HL-60 (cell line): ENCODE results near the gene DISP3.

Experiments used
- DNase-seq, 2 experiments: peaks; one replicate each; pipeline ENCODE4 v3.0.0-alpha.2; 2010 to 2020; ENCODE audit warnings: low read depth in 1 of 2, low spot score in 1 of 2
- H3K27ac ChIP-seq: fragments of 250-450 bp; sonication (Bioruptor Pico); replicated peaks from 2 replicates; pipeline ENCODE4 v1.5.1; 2020; ENCODE audit warnings: mild to moderate bottlenecking, moderate library complexity
- H3K27me3 ChIP-seq: fragments of 250-450 bp; sonication (Bioruptor Pico); 2 replicates; pipeline ENCODE4 v1.5.1; 2021; ENCODE audit warnings: mild to moderate bottlenecking, moderate library complexity; ENCODE audit not compliant: insufficient read depth, poor library complexity, severe bottlenecking
- H3K4me3 ChIP-seq: replicated peaks from 2 replicates; pipeline ENCODE4 v1.5.1; 2011; ENCODE audit warnings: mild to moderate bottlenecking, control low read depth, low read length; ENCODE audit not compliant: insufficient read depth
- GABPA ChIP-seq: IDR thresholded peaks from 2 replicates; pipeline ENCODE4 v1.6.1; 2012; ENCODE audit warnings: low read depth
- POLR2AphosphoS5 ChIP-seq: IDR thresholded peaks from 2 replicates; pipeline ENCODE4 v1.6.1; 2012; ENCODE audit warnings: low read depth
- SPI1 ChIP-seq: IDR thresholded peaks from 2 replicates; pipeline ENCODE4 v1.6.1; 2012; ENCODE audit warnings: low read depth, mild to moderate bottlenecking, borderline replicate concordance
- TF ChIP-seq, protein P1 (sequence below): IDR thresholded peaks from 2 replicates; pipeline ENCODE4 v1.6.1; 2012; ENCODE audit warnings: low read depth; ENCODE audit not compliant: insufficient replicate concordance
- TF ChIP-seq, protein P2 (sequence below): IDR thresholded peaks from one replicate; pipeline ENCODE4 v1.5.1; 2011; ENCODE audit warnings: low read length, control low read depth, inconsistent platforms; ENCODE audit not compliant: insufficient read depth

The DISP3 gene

GRCh38 chr1:11559591-11559970 lies 80.6 kb downstream of the DISP3 start:
- no peak for DNase-seq
- H3K27me3 ChIP-seq = peaks cover 5% of the 10 kb centered on the region
- H3K4me3 ChIP-seq = no peak overlapping the region
- no peak overlapping the region for H3K27ac ChIP-seq
- TF ChIP-seq GABPA (no peak), SPI1 (no peak), POLR2AphosphoS5 (no peak)
- TF ChIP-seq, protein P1, sequence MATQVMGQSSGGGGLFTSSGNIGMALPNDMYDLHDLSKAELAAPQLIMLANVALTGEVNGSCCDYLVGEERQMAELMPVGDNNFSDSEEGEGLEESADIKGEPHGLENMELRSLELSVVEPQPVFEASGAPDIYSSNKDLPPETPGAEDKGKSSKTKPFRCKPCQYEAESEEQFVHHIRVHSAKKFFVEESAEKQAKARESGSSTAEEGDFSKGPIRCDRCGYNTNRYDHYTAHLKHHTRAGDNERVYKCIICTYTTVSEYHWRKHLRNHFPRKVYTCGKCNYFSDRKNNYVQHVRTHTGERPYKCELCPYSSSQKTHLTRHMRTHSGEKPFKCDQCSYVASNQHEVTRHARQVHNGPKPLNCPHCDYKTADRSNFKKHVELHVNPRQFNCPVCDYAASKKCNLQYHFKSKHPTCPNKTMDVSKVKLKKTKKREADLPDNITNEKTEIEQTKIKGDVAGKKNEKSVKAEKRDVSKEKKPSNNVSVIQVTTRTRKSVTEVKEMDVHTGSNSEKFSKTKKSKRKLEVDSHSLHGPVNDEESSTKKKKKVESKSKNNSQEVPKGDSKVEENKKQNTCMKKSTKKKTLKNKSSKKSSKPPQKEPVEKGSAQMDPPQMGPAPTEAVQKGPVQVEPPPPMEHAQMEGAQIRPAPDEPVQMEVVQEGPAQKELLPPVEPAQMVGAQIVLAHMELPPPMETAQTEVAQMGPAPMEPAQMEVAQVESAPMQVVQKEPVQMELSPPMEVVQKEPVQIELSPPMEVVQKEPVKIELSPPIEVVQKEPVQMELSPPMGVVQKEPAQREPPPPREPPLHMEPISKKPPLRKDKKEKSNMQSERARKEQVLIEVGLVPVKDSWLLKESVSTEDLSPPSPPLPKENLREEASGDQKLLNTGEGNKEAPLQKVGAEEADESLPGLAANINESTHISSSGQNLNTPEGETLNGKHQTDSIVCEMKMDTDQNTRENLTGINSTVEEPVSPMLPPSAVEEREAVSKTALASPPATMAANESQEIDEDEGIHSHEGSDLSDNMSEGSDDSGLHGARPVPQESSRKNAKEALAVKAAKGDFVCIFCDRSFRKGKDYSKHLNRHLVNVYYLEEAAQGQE = no peak
- TF ChIP-seq, protein P2, sequence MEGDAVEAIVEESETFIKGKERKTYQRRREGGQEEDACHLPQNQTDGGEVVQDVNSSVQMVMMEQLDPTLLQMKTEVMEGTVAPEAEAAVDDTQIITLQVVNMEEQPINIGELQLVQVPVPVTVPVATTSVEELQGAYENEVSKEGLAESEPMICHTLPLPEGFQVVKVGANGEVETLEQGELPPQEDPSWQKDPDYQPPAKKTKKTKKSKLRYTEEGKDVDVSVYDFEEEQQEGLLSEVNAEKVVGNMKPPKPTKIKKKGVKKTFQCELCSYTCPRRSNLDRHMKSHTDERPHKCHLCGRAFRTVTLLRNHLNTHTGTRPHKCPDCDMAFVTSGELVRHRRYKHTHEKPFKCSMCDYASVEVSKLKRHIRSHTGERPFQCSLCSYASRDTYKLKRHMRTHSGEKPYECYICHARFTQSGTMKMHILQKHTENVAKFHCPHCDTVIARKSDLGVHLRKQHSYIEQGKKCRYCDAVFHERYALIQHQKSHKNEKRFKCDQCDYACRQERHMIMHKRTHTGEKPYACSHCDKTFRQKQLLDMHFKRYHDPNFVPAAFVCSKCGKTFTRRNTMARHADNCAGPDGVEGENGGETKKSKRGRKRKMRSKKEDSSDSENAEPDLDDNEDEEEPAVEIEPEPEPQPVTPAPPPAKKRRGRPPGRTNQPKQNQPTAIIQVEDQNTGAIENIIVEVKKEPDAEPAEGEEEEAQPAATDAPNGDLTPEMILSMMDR = no peak

DNA sequence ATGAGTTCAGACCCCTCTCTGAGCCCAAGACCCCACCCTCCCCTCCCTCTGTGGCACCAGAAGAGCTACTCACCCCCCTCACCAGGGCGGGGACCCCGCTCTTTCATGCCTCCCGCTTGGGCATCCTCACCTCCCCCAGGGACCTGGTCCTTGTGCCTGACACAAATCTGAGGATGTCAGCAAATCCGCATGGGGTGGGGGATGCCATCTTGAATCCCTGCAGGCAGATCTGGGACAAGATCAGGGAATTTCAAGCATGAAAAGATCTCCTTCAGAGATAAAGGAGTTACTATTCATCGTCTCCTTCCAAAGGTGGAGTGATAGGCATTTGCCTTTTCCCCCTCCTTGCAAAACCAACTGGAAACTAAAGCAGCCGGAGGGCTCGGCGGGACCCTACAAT lies 81.1 kb downstream of the DISP3 start:
- peaks cover 5% of the 10 kb centered on the region for H3K27me3 ChIP-seq
- H3K4me3 ChIP-seq = no peak overlapping the region
- TF ChIP-seq, protein P2 = no peak
- TF ChIP-seq POLR2AphosphoS5 (no peak), GABPA (no peak), SPI1 (no peak)
- TF ChIP-seq, protein P1 = no peak
- H3K27ac ChIP-seq = no peak overlapping the region
- no peak for DNase-seq

DNA sequence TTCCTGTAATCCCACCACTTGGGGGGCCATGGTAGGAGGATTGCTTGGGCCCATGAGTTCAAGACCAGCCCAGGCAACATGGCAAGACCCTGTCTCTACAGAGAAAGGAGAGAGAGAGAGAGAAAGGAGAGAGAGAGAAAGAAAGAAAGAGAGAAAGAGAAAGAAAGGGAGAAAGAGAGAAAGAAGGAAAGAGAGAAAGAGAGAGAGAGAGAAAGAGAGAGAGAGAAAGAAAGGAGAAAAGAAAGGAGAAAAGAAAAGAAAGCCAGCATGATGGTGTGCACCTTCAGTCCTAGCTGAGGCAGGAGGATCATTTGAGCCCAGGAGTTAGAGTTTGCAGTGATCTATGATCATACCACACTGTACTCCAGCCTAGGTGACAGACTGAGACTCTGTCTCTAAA lies 82.8 kb downstream of the DISP3 start:
- H3K27ac ChIP-seq = no peak overlapping the region
- peaks cover 5% of the 10 kb centered on the region for H3K27me3 ChIP-seq
- TF ChIP-seq, protein P2 = no peak
- TF ChIP-seq POLR2AphosphoS5 (no peak), GABPA (no peak), SPI1 (no peak)
- TF ChIP-seq, protein P1 = no peak
- no peak for DNase-seq
- H3K4me3 ChIP-seq = no peak overlapping the region
